Heart left ventricle (tissue), 16 donors: ENCODE measurements around the gene ZBTB20. TPM values are rescaled to one million over a fixed set of nuclear protein-coding genes. Genes with fewer than 3 reads are reported as not detected.

Experiments used
- ATAC-seq, 4 donors: fragments of 200-7000 bp; cut with Tn5 transposase; one replicate each; pipeline ENCODE4 v1.9.1; 2020 to 2022; ENCODE audit warnings: moderate library complexity in 4 of 4, mild to moderate bottlenecking in 3 of 4, moderate number of reproducible peaks in 1 of 4
- DNase-seq, 5 donors: peaks; one replicate each; pipeline ENCODE4 v3.0.0-alpha.2; 2020
- H3K27ac ChIP-seq, 12 donors: fragments of 200-600 bp; sonication (generic) in 4 of 12; one replicate each; pipeline versions ENCODE4 v1.5.0 to v1.8.0; 2016 to 2022; ENCODE audit warnings: mild to moderate bottlenecking in 2 of 12
- H3K27me3 ChIP-seq, 9 donors: fragments of 200-600 bp; sonication (generic) in 2 of 9; one replicate each; pipeline versions ENCODE4 v1.5.1 to v1.8.0; 2016 to 2022; ENCODE audit warnings: mild to moderate bottlenecking in 3 of 9
- H3K36me3 ChIP-seq, 9 donors: fragments of 200-600 bp; sonication (generic) in 2 of 9; one replicate each; pipeline versions ENCODE4 v1.5.0 to v1.8.0; 2018 to 2022; ENCODE audit warnings: mild to moderate bottlenecking in 2 of 9
- H3K4me1 ChIP-seq, 12 donors: fragments of 200-600 bp; sonication (generic) in 4 of 12; one replicate each; pipeline versions ENCODE4 v1.5.0 to v1.8.0; 2016 to 2022; ENCODE audit warnings: mild to moderate bottlenecking in 3 of 12
- H3K4me3 ChIP-seq, 12 donors: fragments of 200-600 bp; sonication (generic) in 4 of 12; one replicate each; pipeline versions ENCODE4 v1.5.0 to v1.8.0; 2017 to 2022; ENCODE audit warnings: mild to moderate bottlenecking in 9 of 12, moderate library complexity in 4 of 12
- H3K9me3 ChIP-seq, 12 donors: fragments of 200-600 bp; sonication (generic) in 4 of 12; one replicate each; pipeline versions ENCODE4 v1.5.0 to v1.8.0; 2016 to 2022; ENCODE audit warnings: mild to moderate bottlenecking in 1 of 12
- POLR2A ChIP-seq, 2 donors: fragments of 450-650 bp; IDR thresholded peaks; one replicate each; pipeline ENCODE4 v1.6.1; 2017; ENCODE audit warnings: antibody characterized with exemption in 2 of 2, mild to moderate bottlenecking in 2 of 2, moderate library complexity in 2 of 2
- WGBS, 4 donors: extraction: QIAGEN DNeasy Blood & Tissue Kit in 2 of 4; methylation state at CpG; one replicate each; pipeline versions ENCODE4 v1.1.5 to v1.1.7; 2013 to 2018; 5-methylcytosine and 5-hydroxymethylcytosine counted together
- intact Hi-C, 10 donors: fragments of 100-400 bp; cut with DNase I; formaldehyde crosslinking; loops; one replicate each; pipeline versions ENCODE4 v1.11.1 to v1.14.2; 2022
- polyA plus RNA-seq, 2 donors: library from polyadenylated mRNA; stranded (reverse); fragments of 200-250 nt; gene quantifications; one replicate each; pipeline ENCODE4 v1.2.3, GENCODE V29; 2013
- total RNA-seq, 9 donors: library from RNA; depleted of rRNA in 2 of 9; stranded (reverse); fragments of >200 nt in 2 of 9; fragmentation: NEBNext Ultra II Directional in 3 of 9; extraction: Animal tissue kit (Norgen Biotek cat#: 25700) in 3 of 9; gene quantifications; one replicate each; pipeline versions ENCODE4 v1.1.0 to v1.2.4, GENCODE V29; 2016 to 2023
- TF ChIP-seq, protein P1 (sequence below), 12 donors: fragments of 200-600 bp; sonication (generic) in 4 of 12; IDR thresholded peaks; one replicate each; pipeline versions ENCODE4 v1.5.0 to v1.8.0; 2018 to 2022; ENCODE audit warnings: antibody characterized with exemption in 12 of 12, mild to moderate bottlenecking in 5 of 12
- donor health status: ischemic (EF 13 %, LVEDD 7.1; RV severe dilation, severe dysfunction).
- donor health status: healthy with polysubstance abuse.
- donor health status: DM: no; HTN: yes; CAD: no.
- donor health status: DM: no; HTN: no; CAD: no.
- donor health status: ischemic (EF 25% LVEDD 6.9; RV normal size, moderate dysfunction).
- donor health status: ischemic (EF 25% LVEDD 5.7; RV mildly dilated, moderate dysfunction).
- donor health status: healthy.
- donor health status: DM: yes; HTN: yes; CAD: no.
- donor health status: ischemic (EF 35%, LVEDD 5.7; RV mildly dilated, moderate dysfunction).
- donor health status: nonischemic (EF 11% LVEDD 7.7; RV severe dilation, severe dysfunction).
- donor health status: DM: yes; HTN: yes; CAD: no.
- donor health status: PGD.
- donor health status: ischemic (EF 29% LVEDD 5.4; RV normal size, mild dysfunction).
- donor health status: nonischemic (EF 23%, LVEDD 6.1; RV moderate dilation, normal function).

The ZBTB20 gene
- total and polyA plus RNA-seq, 11 donors, result 6.2 to 109 (median 77.3) TPM

DNA sequence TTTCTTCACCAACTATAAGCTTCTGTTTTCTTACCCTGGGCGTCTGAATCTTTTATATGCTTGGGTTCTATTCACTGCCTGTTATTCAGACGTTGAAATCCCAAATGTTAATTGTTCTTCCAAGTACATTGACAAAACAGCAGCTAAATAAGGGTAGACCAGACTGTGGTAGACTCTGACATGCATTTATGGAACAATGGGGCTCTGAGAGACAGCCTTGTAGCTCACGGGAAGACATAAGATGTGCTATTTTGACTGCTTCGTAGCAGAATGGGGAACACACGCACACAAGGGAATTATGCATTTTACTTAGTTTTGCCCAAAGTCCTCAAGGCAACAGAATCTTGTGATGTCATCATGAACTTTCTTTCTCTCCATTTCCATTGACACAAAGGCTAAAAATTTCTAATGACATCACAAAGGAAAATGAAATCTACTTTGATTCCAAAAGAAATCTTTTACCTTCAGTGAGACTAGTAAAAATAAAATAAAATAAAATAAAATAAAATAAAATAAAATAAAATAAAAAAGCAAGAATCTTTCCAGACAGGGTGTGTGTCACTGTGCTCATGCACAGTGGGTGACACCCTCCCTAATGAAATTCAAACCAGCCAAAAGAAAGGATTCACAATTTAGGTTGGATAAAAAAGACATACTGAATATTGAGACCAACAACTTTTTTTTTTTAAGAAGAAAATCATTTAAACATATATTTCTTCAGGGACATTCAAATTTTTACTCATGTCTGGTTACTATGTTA, 346.6 kb downstream of the ZBTB20 start:
- ATAC-seq, result no peak
- 77 to 84% (median 82%) methylated on average over 5 of the region's 5 CpGs for WGBS, 4 donors
- peaks cover 0 to 13% (median 1%) of the 10 kb centered on the region in 12 donors for H3K4me1 ChIP-seq
- intact Hi-C loops, result loop anchor here in 1 of 10 donors (10.0 kb wide), 1 partner anchor 416 kb away; no protein-coding TSS in a partner anchor
- H3K27me3 ChIP-seq, result no peaks in the 10 kb centered on the region
- peaks cover 0 to 6% (median 0%) of the 10 kb centered on the region in 9 donors for H3K36me3 ChIP-seq
- TF ChIP-seq, protein P1, sequence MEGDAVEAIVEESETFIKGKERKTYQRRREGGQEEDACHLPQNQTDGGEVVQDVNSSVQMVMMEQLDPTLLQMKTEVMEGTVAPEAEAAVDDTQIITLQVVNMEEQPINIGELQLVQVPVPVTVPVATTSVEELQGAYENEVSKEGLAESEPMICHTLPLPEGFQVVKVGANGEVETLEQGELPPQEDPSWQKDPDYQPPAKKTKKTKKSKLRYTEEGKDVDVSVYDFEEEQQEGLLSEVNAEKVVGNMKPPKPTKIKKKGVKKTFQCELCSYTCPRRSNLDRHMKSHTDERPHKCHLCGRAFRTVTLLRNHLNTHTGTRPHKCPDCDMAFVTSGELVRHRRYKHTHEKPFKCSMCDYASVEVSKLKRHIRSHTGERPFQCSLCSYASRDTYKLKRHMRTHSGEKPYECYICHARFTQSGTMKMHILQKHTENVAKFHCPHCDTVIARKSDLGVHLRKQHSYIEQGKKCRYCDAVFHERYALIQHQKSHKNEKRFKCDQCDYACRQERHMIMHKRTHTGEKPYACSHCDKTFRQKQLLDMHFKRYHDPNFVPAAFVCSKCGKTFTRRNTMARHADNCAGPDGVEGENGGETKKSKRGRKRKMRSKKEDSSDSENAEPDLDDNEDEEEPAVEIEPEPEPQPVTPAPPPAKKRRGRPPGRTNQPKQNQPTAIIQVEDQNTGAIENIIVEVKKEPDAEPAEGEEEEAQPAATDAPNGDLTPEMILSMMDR (IDR thresholded peaks at IDR 0.05), result no peak
- no peak for TF ChIP-seq POLR2A (IDR thresholded peaks at IDR 0.05)
- H3K27ac ChIP-seq, result no peak overlapping the region
- no peaks in the 10 kb centered on the region for H3K9me3 ChIP-seq
- no peak for DNase-seq
- H3K4me3 ChIP-seq, result no peak overlapping the region

DNA sequence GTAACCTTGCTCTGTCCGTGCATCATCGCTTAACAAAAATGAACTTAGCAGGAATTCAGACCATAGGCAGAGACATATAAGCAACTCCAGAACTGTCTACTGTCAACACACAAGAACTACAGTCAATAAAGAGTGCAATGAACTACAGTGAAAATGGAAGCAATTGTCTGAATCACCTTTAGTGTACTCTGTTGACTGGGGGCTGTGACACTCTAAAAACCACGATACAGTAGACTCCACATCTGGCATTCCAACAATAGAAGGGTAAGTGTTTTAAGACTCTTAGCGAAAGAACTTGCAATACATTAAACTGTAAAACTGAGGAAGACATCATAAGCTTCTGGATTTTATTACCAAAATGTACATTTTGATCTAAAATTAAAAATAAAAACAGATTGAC, 347.3 kb downstream of the ZBTB20 start:
- TF ChIP-seq, protein P1 (IDR thresholded peaks at IDR 0.05), result no peak
- TF ChIP-seq POLR2A (IDR thresholded peaks at IDR 0.05), result no peak
- no peaks in the 10 kb centered on the region for H3K9me3 ChIP-seq
- no peak for ATAC-seq
- H3K4me1 ChIP-seq, result peaks cover 0 to 13% (median 1%) of the 10 kb centered on the region in 12 donors
- H3K27me3 ChIP-seq, result no peaks in the 10 kb centered on the region
- H3K27ac ChIP-seq, result no peak overlapping the region
- 90 to 94% (median 93%) methylated on average over 4 of the region's 4 CpGs for WGBS, 4 donors
- no peak for DNase-seq
- H3K4me3 ChIP-seq, result no peak overlapping the region
- H3K36me3 ChIP-seq, result peaks cover 0 to 6% (median 0%) of the 10 kb centered on the region in 9 donors
- intact Hi-C loops, result loop anchor here in 1 of 10 donors (10.0 kb wide), 1 partner anchor 415 kb away; no protein-coding TSS in a partner anchor

DNA sequence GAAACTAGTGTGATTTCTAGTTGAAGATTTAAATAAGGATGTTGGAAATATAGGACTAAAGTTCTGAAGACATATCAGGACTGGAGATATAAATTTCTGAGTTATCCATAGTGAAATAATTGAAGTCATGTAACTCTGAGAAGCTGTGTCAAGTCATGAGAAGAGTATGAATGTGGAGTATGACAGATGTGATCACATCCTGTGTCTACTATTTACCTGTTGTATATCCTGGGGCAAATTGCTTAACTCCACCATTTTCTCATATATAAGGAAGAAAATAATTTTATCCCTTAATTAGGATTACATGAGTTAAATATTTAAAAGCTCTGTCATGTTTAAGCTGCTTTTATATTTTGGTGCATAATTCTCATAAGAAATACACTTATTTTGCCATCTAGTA, 350.3 kb downstream of the ZBTB20 start:
- no peak for DNase-seq
- Histone ChIP-seq H3K9me3 (no peaks in the 10 kb centered on the region), H3K27me3 (no peaks in the 10 kb centered on the region), H3K4me1 (peaks cover 0 to 16% (median 5%) of the 10 kb centered on the region in 12 donors), H3K4me3 (no peak overlapping the region), H3K27ac (no peak overlapping the region), H3K36me3 (peaks cover 0 to 6% (median 0%) of the 10 kb centered on the region in 9 donors)
- intact Hi-C loops, result no loop called here
- no peak for TF ChIP-seq POLR2A (IDR thresholded peaks at IDR 0.05)
- ATAC-seq, result no peak

DNA sequence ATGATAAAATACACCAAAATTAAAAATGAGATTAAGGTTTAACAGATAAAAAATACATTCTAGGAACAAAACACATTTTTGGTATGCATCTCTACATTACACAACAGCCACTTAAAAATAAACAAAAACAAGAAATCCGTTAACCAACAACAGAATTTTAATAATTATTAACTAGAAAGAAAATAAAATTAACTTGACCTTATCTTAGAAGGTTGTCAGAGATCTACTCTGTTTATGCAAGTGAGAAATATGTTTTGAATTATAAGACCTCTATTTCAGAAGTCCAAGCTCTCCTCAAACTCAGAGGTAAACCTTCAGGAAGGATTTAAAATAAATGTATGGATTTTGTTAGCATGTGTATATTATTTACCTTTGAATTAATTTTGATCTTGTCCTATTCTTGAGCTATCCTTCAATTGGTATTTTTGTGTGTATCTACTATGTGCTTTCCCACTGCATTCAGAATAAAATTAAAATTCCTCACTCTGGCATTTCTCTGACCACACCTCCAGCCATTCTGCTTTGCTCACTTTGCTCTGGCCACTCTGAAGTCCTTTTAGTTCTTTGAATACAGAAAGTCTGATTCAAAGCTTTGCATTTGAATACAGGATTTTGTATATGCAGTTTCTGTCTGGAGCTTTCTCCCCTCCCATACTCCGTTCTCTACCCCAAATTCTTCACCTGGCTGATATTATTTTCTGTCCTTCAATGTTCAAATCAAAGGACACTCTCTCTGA, 352.0 kb downstream of the ZBTB20 start:
- no peak for TF ChIP-seq POLR2A (IDR thresholded peaks at IDR 0.05)
- TF ChIP-seq, protein P1 (IDR thresholded peaks at IDR 0.05), result no peak
- H3K9me3 ChIP-seq, result no peaks in the 10 kb centered on the region
- WGBS, 4 donors, result 91 to 95% (median 93%) methylated on average over 2 of the region's 2 CpGs
- no peak for ATAC-seq
- no peak overlapping the region for H3K27ac ChIP-seq
- H3K4me3 ChIP-seq, result no peak overlapping the region
- intact Hi-C loops, result no loop called here
- peaks cover 0 to 5% (median 0%) of the 10 kb centered on the region in 9 donors for H3K36me3 ChIP-seq
- no peak for DNase-seq
- peaks cover 0 to 16% (median 5%) of the 10 kb centered on the region in 12 donors for H3K4me1 ChIP-seq
- H3K27me3 ChIP-seq, result no peaks in the 10 kb centered on the region
